Placental epithelial cell (primary cell): ENCODE data around the gene SLC48A1. TPM values are rescaled to one million over a fixed set of nuclear protein-coding genes. Genes with fewer than 3 reads are reported as not detected.

Experiments used
- total RNA-seq: library from RNA; depleted of rRNA; stranded (reverse); fragments of >200 nt; gene quantifications from 2 replicates; pipeline ENCODE4 v1.2.3, GENCODE V29; 2012

The SLC48A1 gene
- total RNA-seq, result 5.5 and 9.3 TPM in 2 replicates

DNA sequence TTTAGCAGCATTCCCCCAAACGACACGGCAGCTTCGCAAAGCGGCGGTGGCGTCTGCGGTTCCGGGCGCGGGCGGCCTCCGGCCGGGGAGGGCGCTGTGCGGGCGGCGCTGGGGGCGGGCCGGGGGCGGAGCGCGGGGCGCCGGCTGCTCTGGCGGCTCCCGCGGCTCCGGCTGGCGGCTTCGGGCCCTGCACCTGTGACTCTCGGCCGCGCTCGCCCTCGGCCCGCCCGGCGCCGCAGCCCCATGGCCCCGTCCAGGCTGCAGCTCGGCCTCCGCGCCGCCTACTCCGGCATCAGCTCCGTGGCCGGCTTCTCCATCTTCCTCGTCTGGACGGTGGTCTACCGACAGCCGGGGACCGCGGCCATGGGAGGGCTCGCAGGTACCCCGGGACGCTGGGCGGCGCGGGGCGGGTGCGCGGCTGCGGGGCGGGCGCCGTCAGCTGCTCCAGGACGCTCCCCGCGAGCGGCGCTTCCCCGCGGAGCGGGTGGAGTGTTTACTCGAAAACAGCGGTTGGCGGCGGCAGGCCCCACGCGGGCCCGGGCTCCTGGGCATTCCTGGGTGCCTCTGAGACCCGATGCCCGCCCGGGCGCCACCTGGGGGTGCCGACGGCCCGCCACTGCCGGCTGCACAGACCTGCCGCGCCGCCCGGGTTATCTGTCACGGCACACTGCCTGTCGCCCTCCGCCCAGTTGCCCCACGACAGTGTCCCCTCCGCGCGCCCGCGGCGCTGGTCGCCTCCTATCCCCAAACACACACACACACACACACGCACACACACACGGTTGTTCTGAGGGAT, at the start of gene SLC48A1:
TSS of gene SLC48A1 (plus strand) at position 177 of the 796 bp plus-strand sequence. CDS start at position 244, 67 bp downstream.

DNA sequence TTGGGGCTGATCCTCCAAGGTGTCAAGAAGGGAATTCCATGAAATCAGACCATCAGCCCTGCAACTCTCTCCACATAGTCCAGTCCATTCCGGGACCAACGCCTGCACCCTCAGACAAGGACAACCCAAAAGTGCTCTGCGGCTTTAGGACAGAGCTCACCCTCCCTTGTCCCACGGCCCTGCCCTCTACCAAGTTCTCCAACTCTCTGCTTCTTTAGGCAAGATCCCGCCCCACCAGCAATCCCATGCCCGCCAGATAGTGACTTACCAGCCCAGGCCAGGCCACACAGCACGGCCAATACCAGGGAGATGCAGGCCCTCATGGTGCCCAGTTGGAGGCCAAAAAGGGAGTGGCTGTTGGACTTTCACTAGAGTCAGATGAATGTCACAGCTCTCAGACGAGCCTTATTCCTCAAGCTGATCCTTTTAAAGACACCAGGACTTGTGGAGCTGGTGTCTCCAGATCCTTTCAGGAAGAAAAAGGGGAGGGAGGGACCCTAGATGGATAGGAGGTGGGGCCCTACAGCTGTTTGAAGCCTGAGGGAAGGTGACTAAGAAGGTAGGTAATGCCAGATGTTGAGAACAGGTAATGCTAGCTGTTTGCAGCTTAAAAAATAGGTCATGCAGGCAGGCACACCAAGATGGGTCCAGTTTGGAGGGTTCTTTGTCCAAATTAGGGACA, 47.8 kb upstream of the SLC48A1 start, which contains the start of gene ENDOU:
TSS of gene ENDOU (minus strand) at position 400 of the 682 bp plus-strand sequence. CDS start at position 323, 77 bp downstream.

GRCh38 chr12:47758834-47759690, 14.0 kb upstream of the SLC48A1 start, which contains the start of gene RAPGEF3:
RAPGEF3 (minus strand) TSS chr12:47758880; CDS start chr12:47758556, 324 bp downstream.

DNA sequence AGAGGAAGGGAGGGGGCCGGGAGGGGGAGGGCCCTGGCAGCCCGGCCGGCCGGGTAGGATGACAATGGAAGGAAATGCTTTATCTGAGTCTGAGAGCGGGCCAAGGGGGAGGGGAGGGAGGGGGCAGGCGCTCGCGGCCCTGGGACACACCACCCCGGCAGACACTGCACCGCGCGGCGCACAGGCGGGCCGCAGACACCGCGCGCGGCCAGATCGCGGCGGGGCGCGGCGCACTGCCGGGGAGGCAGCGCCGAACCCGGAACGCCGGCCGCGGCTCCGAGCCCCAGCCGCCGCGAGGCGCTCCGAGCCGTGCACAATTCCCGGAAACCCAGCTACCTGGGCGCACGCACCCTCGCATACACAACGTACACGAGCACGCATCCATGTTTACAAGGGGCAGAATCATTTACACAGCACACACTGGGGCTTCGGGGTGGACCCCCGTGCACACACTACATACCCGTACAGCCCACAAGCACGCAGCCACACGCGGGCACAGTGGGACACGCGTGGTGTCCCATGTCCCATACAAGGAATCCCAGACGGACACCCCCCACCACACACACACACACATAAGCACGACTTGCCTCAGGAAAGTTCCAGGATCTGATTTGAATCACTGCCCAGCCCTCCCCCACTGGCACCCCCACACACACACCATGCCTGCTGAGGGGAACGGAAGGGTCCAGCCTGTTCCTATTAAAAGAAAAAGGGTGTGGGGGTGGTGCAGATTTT, 47.0 kb downstream of the SLC48A1 start, which contains the start of gene HDAC7:
TSS of gene HDAC7 (minus strand) at position 8 of the 735 bp plus-strand sequence. CDS start 118 bp downstream, outside the sequence.

Other genes starting within 250 kb of the SLC48A1 start
- gene RPAP3, start 67.2 kb upstream of the SLC48A1 start, total RNA-seq, result 9.8 and 13.6 TPM in 2 replicates
- 1.8 and 9.8 TPM in 2 replicates for gene ENDOU, start 47.7 kb upstream of the SLC48A1 start, total RNA-seq
- 3.6 and 5.1 TPM in 2 replicates for gene RAPGEF3, start 14.4 kb upstream of the SLC48A1 start, total RNA-seq
- gene HDAC7, start 46.7 kb downstream of the SLC48A1 start, total RNA-seq, result 62.8 and 73.3 TPM in 2 replicates
- gene VDR, start 131.8 kb downstream of the SLC48A1 start, total RNA-seq, result 3.1 and 13.6 TPM in 2 replicates
- gene TMEM106C, start 190.4 kb downstream of the SLC48A1 start, total RNA-seq, result 17.7 and 71.0 TPM in 2 replicates
- under 0.01 and 1.5 TPM in 2 replicates for gene COL2A1, start 231.2 kb downstream of the SLC48A1 start, total RNA-seq